OCI-LY3 (cell line): ENCODE data around the gene CMIP.

Experiments
- CTCF ChIP-seq: fragments of 200-600, 300-600 bp; sonication (generic); IDR thresholded peaks from 2 replicates; pipeline ENCODE4 v1.5.1; 2014; ENCODE audit warnings: antibody characterized with exemption, low read length, low read depth
- EZH2phosphoT487 ChIP-seq: fragments of 200-600 bp; shearing (Covaris generic); IDR thresholded peaks from 2 replicates; pipeline ENCODE4 v1.6.1; 2018; ENCODE audit warnings: antibody characterized with exemption, mixed run types, low read depth

- no peak for TF ChIP-seq CTCF
- TF ChIP-seq EZH2phosphoT487: no peak
These were observed 73.8 kb downstream of the CMIP start for GRCh38 chr16:81518439-81518757.
